GM15510 (cell line): ENCODE results near the gene PTPRD.

Experiments
- POLR2A ChIP-seq: IDR thresholded peaks from 3 replicates; pipeline ENCODE4 v1.6.1; 2011; ENCODE audit warnings: borderline replicate concordance; ENCODE audit not compliant: insufficient read length; ENCODE audit errors: extremely low read depth

PTPRD gene

GRCh38 chr9:9387511-9388115, 1225.2 kb downstream of the PTPRD start:
- no peak for TF ChIP-seq POLR2A

GRCh38 chr9:9362332-9362731, 1250.5 kb downstream of the PTPRD start:
- no peak for TF ChIP-seq POLR2A

GRCh38 chr9:9352877-9353481, 1259.8 kb downstream of the PTPRD start:
- no peak for TF ChIP-seq POLR2A

- no peak for TF ChIP-seq POLR2A
Observed at GRCh38 chr9:9341203-9341602, 1271.6 kb downstream of the PTPRD start.

- TF ChIP-seq POLR2A: no peak
Observed at GRCh38 chr9:9337129-9337528, 1275.7 kb downstream of the PTPRD start.

GRCh38 chr9:9326749-9327148, 1286.1 kb downstream of the PTPRD start:
- no peak for TF ChIP-seq POLR2A

GRCh38 chr9:9319007-9319406, 1293.8 kb downstream of the PTPRD start:
- TF ChIP-seq POLR2A: no peak

- no peak for TF ChIP-seq POLR2A
Observed at GRCh38 chr9:9305600-9305999, 1307.2 kb downstream of the PTPRD start.

- no peak for TF ChIP-seq POLR2A
Observed at GRCh38 chr9:9299134-9299533, 1313.7 kb downstream of the PTPRD start.

- TF ChIP-seq POLR2A: no peak
Observed at GRCh38 chr9:9286001-9286400, 1326.8 kb downstream of the PTPRD start.

GRCh38 chr9:9284201-9284600, 1328.6 kb downstream of the PTPRD start:
- no peak for TF ChIP-seq POLR2A

- TF ChIP-seq POLR2A: no peak
Observed at GRCh38 chr9:9283159-9283986, 1329.4 kb downstream of the PTPRD start.

GRCh38 chr9:9275601-9276000, 1337.2 kb downstream of the PTPRD start:
- TF ChIP-seq POLR2A: no peak

GRCh38 chr9:9257999-9258498, 1354.8 kb downstream of the PTPRD start:
- TF ChIP-seq POLR2A: no peak

GRCh38 chr9:9246726-9247125, 1366.1 kb downstream of the PTPRD start:
- TF ChIP-seq POLR2A: no peak
